Activated CD4-positive, alpha-beta T cell treated with anti-CD3 and anti-CD28 coated beads, Interleukin-2, amount 10 ng/mL, durations not matched to agents 7 days and 5 days (primary cell): Measurements from ENCODE around the gene MAP3K4. TPM values are rescaled to one million over a fixed set of nuclear protein-coding genes. Genes with fewer than 3 reads are reported as not detected.
A peak's percentile ranks its signal among the peaks of the same experiment; 100 is the strongest.
"Not testable (repeated sequence)": the region's sequence is repeated elsewhere in the genome, so short reads cannot be mapped to it uniquely, and the experiment has no call there.

Experiments used
- CTCF ChIA-PET: fragments of 350-600 bp; sonication (Branson Sonifier 250); formaldehyde crosslinking; loops from one replicate; lab custom pipeline; 2021; ENCODE audit warnings: antibody characterized with exemption; lab: Charles Lee
- POLR2A ChIA-PET: fragments of 350-600 bp; sonication (Branson Sonifier 250); formaldehyde crosslinking; loops from one replicate; lab custom pipeline; 2021; ENCODE audit warnings: antibody characterized with exemption; lab: Charles Lee
- DNase-seq: peaks from one replicate; pipeline ENCODE4 v3.0.0-alpha.2; 2020
- H3K27ac Mint-ChIP-seq: one replicate; pipeline ENCODE4 v1.8.0; 2021; ENCODE audit warnings: mild to moderate bottlenecking, moderate library complexity, mixed read lengths
- H3K27me3 Mint-ChIP-seq: one replicate; pipeline ENCODE4 v1.8.0; 2021; ENCODE audit warnings: mixed read lengths
- H3K36me3 Mint-ChIP-seq: one replicate; pipeline ENCODE4 v1.8.0; 2021; ENCODE audit warnings: low read depth, mixed read lengths
- H3K4me1 Mint-ChIP-seq: one replicate; pipeline ENCODE4 v1.8.0; 2021; ENCODE audit warnings: mixed read lengths
- H3K4me3 Mint-ChIP-seq: one replicate; pipeline ENCODE4 v1.8.0; 2021; ENCODE audit warnings: mild to moderate bottlenecking, moderate library complexity, mixed read lengths
- H3K9me3 Mint-ChIP-seq: one replicate; pipeline ENCODE4 v1.8.0; 2021; ENCODE audit warnings: mixed read lengths
- total RNA-seq, 2 experiments: library from RNA; stranded (reverse); gene quantifications; one replicate each; pipeline ENCODE4 v1.2.3, GENCODE V29; 2021

The MAP3K4 gene
- total RNA-seq, 2 experiments from 2014 or later: 43.6 to 47.2 TPM

- no peak overlapping the region for H3K4me3 Mint-ChIP-seq
- H3K27ac Mint-ChIP-seq: no peak overlapping the region
- H3K27me3 Mint-ChIP-seq: no peaks in the 10 kb centered on the region
- CTCF ChIA-PET: no interaction called here
- peaks cover 79% of the 10 kb centered on the region for H3K36me3 Mint-ChIP-seq
- no peak for DNase-seq
- H3K4me1 Mint-ChIP-seq: peaks cover 22% of the 10 kb centered on the region
- peaks cover 9% of the 10 kb centered on the region for H3K9me3 Mint-ChIP-seq
- POLR2A ChIA-PET: no interaction called here
These were observed 125.0 kb downstream of the MAP3K4 start for GRCh38 chr6:161116554-161116953.

- Mint-ChIP-seq H3K27ac (no peak overlapping the region), H3K36me3 (peaks cover 79% of the 10 kb centered on the region), H3K4me1 (peaks cover 15% of the 10 kb centered on the region), H3K9me3 (peaks cover 9% of the 10 kb centered on the region), H3K27me3 (no peaks in the 10 kb centered on the region), H3K4me3 (no peak overlapping the region)
- DNase-seq: no peak
- ChIA-PET POLR2A (no interaction called here), CTCF (no interaction called here)
These were observed 125.7 kb downstream of the MAP3K4 start for GRCh38 chr6:161117308-161117707.

GRCh38 chr6:161117942-161118341, 126.4 kb downstream of the MAP3K4 start:
- DNase-seq: no peak
- H3K9me3 Mint-ChIP-seq: peaks cover 9% of the 10 kb centered on the region
- ChIA-PET CTCF (no interaction called here), POLR2A (no interaction called here)
- H3K27ac Mint-ChIP-seq: no peak overlapping the region
- H3K36me3 Mint-ChIP-seq: peaks cover 79% of the 10 kb centered on the region
- H3K4me1 Mint-ChIP-seq: peaks cover 8% of the 10 kb centered on the region
- H3K27me3 Mint-ChIP-seq: no peaks in the 10 kb centered on the region
- H3K4me3 Mint-ChIP-seq: no peak overlapping the region

- Mint-ChIP-seq H3K36me3 (peaks cover 81% of the 10 kb centered on the region), H3K9me3 (peaks cover 31% of the 10 kb centered on the region)
- H3K27me3 Mint-ChIP-seq, H3K27ac Mint-ChIP-seq, H3K4me1 Mint-ChIP-seq, H3K4me3 Mint-ChIP-seq, DNase-seq, POLR2A ChIA-PET, CTCF ChIA-PET: not testable (repeated sequence)
These were observed 131.8 kb downstream of the MAP3K4 start for GRCh38 chr6:161123319-161123718.

GRCh38 chr6:161125591-161125990, 134.0 kb downstream of the MAP3K4 start:
- Mint-ChIP-seq H3K4me3 (no peak overlapping the region), H3K27me3 (no peaks in the 10 kb centered on the region), H3K4me1 (peaks cover 16% of the 10 kb centered on the region), H3K27ac (no peak overlapping the region), H3K9me3 (peaks cover 25% of the 10 kb centered on the region), H3K36me3 (peaks cover 71% of the 10 kb centered on the region)
- CTCF ChIA-PET: interaction anchor here (1.2 to 1.6 kb wide), 3 partner anchors 9 to 96 kb away, joined by 3 read pairs; no protein-coding TSS in a partner anchor
- no peak for DNase-seq
- POLR2A ChIA-PET: no interaction called here

GRCh38 chr6:161127071-161127740, 135.6 kb downstream of the MAP3K4 start:
- peaks cover 22% of the 10 kb centered on the region for H3K9me3 Mint-ChIP-seq
- no peak overlapping the region for H3K27ac Mint-ChIP-seq
- no peak overlapping the region for H3K4me3 Mint-ChIP-seq
- ChIA-PET POLR2A (interaction anchor here (0.6 kb wide), 1 partner anchor 167 kb away, joined by 3 read pairs; no protein-coding TSS in a partner anchor), CTCF (interaction anchor here (1.6 kb wide), 1 partner anchor 16 kb away, joined by 3 read pairs; no protein-coding TSS in a partner anchor)
- DNase-seq: no peak
- H3K27me3 Mint-ChIP-seq: no peaks in the 10 kb centered on the region
- peaks cover 60% of the 10 kb centered on the region for H3K36me3 Mint-ChIP-seq
- peaks cover 16% of the 10 kb centered on the region for H3K4me1 Mint-ChIP-seq

GRCh38 chr6:161128230-161128629, 136.7 kb downstream of the MAP3K4 start:
- CTCF ChIA-PET: interaction anchor here (0.6 to 0.9 kb wide), 2 partner anchors 60 to 130 kb away, joined by 3 read pairs; no protein-coding TSS in a partner anchor
- Mint-ChIP-seq H3K4me1 (peaks cover 16% of the 10 kb centered on the region), H3K27ac (peak overlapping the region; percentile 27), H3K4me3 (no peak overlapping the region), H3K27me3 (no peaks in the 10 kb centered on the region), H3K36me3 (peaks cover 51% of the 10 kb centered on the region), H3K9me3 (peaks cover 20% of the 10 kb centered on the region)
- no peak for DNase-seq
- POLR2A ChIA-PET: no interaction called here

GRCh38 chr6:161128680-161129196, 137.2 kb downstream of the MAP3K4 start:
- CTCF ChIA-PET: interaction anchor here (0.6 to 0.9 kb wide), 2 partner anchors 61 to 131 kb away, joined by 3 read pairs; no protein-coding TSS in a partner anchor
- no peaks in the 10 kb centered on the region for H3K27me3 Mint-ChIP-seq
- no peak overlapping the region for H3K4me3 Mint-ChIP-seq
- H3K36me3 Mint-ChIP-seq: peaks cover 46% of the 10 kb centered on the region
- H3K4me1 Mint-ChIP-seq: peaks cover 16% of the 10 kb centered on the region
- peak; percentile 29 for DNase-seq
- H3K9me3 Mint-ChIP-seq: peaks cover 15% of the 10 kb centered on the region
- POLR2A ChIA-PET: no interaction called here
- H3K27ac Mint-ChIP-seq: peak overlapping the region; percentile 27

GRCh38 chr6:161130541-161130940, 139.0 kb downstream of the MAP3K4 start:
- DNase-seq: no peak
- H3K27ac Mint-ChIP-seq: no peak overlapping the region
- POLR2A ChIA-PET: no interaction called here
- CTCF ChIA-PET: no interaction called here
- H3K4me3 Mint-ChIP-seq: no peak overlapping the region
- H3K9me3 Mint-ChIP-seq: peaks cover 2% of the 10 kb centered on the region
- H3K36me3 Mint-ChIP-seq: peaks cover 29% of the 10 kb centered on the region
- peaks cover 16% of the 10 kb centered on the region for H3K4me1 Mint-ChIP-seq
- no peaks in the 10 kb centered on the region for H3K27me3 Mint-ChIP-seq

GRCh38 chr6:161130967-161131766, 139.6 kb downstream of the MAP3K4 start:
- ChIA-PET POLR2A (no interaction called here), CTCF (no interaction called here)
- Mint-ChIP-seq H3K27me3 (no peaks in the 10 kb centered on the region), H3K9me3 (peaks cover 2% of the 10 kb centered on the region), H3K4me1 (peaks cover 16% of the 10 kb centered on the region), H3K36me3 (peaks cover 22% of the 10 kb centered on the region), H3K27ac (no peak overlapping the region), H3K4me3 (no peak overlapping the region)
- DNase-seq: no peak

GRCh38 chr6:161132384-161132783, 140.8 kb downstream of the MAP3K4 start:
- Mint-ChIP-seq H3K4me3 (no peak overlapping the region), H3K9me3 (no peaks in the 10 kb centered on the region), H3K4me1 (peaks cover 16% of the 10 kb centered on the region), H3K27ac (no peak overlapping the region), H3K27me3 (no peaks in the 10 kb centered on the region), H3K36me3 (peaks cover 12% of the 10 kb centered on the region)
- ChIA-PET POLR2A (no interaction called here), CTCF (no interaction called here)
- no peak for DNase-seq

- Mint-ChIP-seq H3K4me1 (peaks cover 4% of the 10 kb centered on the region), H3K27me3 (no peaks in the 10 kb centered on the region), H3K36me3 (peaks cover 9% of the 10 kb centered on the region), H3K4me3 (no peak overlapping the region), H3K27ac (no peak overlapping the region), H3K9me3 (no peaks in the 10 kb centered on the region)
- ChIA-PET POLR2A (no interaction called here), CTCF (interaction anchor here (0.6 kb wide), 1 partner anchor 95 kb away, joined by 3 read pairs; no protein-coding TSS in a partner anchor)
- DNase-seq: no peak
These were observed 142.4 kb downstream of the MAP3K4 start for GRCh38 chr6:161133963-161134362.
